Mesenchymal stem cell (in vitro differentiated cells and primary cell): ENCODE measurements around the gene KIAA0232.

ENCODE experiments used
- DNase-seq: peaks from one replicate; pipeline ENCODE4 v3.0.0-alpha.2; 2013
- H2AFZ ChIP-seq: one replicate; pipeline ENCODE4 v1.6.1; 2013; ENCODE audit warnings: low read depth, mild to moderate bottlenecking, control low read depth, inconsistent platforms, low read length, moderate library complexity
- H2AK5ac ChIP-seq: 2 replicates; pipeline ENCODE4 v1.6.1; 2013; ENCODE audit warnings: low read length, moderate library complexity, mild to moderate bottlenecking, inconsistent platforms; ENCODE audit not compliant: severe bottlenecking
- H2BK120ac ChIP-seq: one replicate; pipeline ENCODE4 v1.6.1; 2013; ENCODE audit warnings: low read depth, mild to moderate bottlenecking, inconsistent platforms, low read length, moderate library complexity
- H2BK12ac ChIP-seq, 2 experiments: one replicate each; pipeline ENCODE4 v1.6.1; 2013; ENCODE audit warnings: inconsistent platforms in 2 of 2, low read length in 2 of 2, mild to moderate bottlenecking in 2 of 2, moderate library complexity in 2 of 2, control low read depth in 1 of 2
- H2BK15ac ChIP-seq: one replicate; pipeline ENCODE4 v1.6.1; 2013; ENCODE audit warnings: mild to moderate bottlenecking, low read depth, inconsistent platforms; ENCODE audit not compliant: poor library complexity, severe bottlenecking
- H2BK5ac ChIP-seq: 2 replicates; pipeline ENCODE4 v1.6.1; 2013; ENCODE audit warnings: low read depth, mild to moderate bottlenecking, low read length, control low read depth, inconsistent platforms; ENCODE audit not compliant: poor library complexity, severe bottlenecking
- H3K14ac ChIP-seq, 2 experiments: one replicate each; pipeline ENCODE4 v1.6.1; 2013; ENCODE audit warnings: inconsistent platforms in 2 of 2, low read length in 2 of 2, control low read depth in 1 of 2, mild to moderate bottlenecking in 1 of 2, moderate library complexity in 1 of 2
- H3K18ac ChIP-seq, 2 experiments: one replicate each; pipeline ENCODE4 v1.6.1; 2013; ENCODE audit warnings: inconsistent platforms in 2 of 2, low read length in 2 of 2, control low read depth in 1 of 2, low read depth in 1 of 2, mild to moderate bottlenecking in 1 of 2
- H3K23ac ChIP-seq, 2 experiments: one replicate each; pipeline ENCODE4 v1.6.1; 2013; ENCODE audit warnings: inconsistent platforms in 2 of 2, low read length in 2 of 2, mild to moderate bottlenecking in 2 of 2, moderate library complexity in 2 of 2, control low read depth in 1 of 2
- H3K27ac ChIP-seq: 2 replicates; pipeline ENCODE4 v1.5.1; 2013; ENCODE audit warnings: mild to moderate bottlenecking, moderate library complexity, low read length, control low read depth, inconsistent platforms; ENCODE audit not compliant: poor library complexity, severe bottlenecking
- H3K27me3 ChIP-seq, 2 experiments: 2 replicates each; pipeline versions ENCODE4 v1.6.1 to v1.7.0; 2013; ENCODE audit warnings: low read length in 2 of 2, mild to moderate bottlenecking in 2 of 2, moderate library complexity in 2 of 2, control low read depth in 1 of 2, inconsistent platforms in 1 of 2; ENCODE audit not compliant: control insufficient read depth in 1 of 2, insufficient read depth in 1 of 2
- H3K36me3 ChIP-seq, 2 experiments: 2 replicates each; pipeline versions ENCODE4 v1.6.1 to v1.7.0; 2013; ENCODE audit warnings: low read length in 2 of 2, control low read depth in 1 of 2, inconsistent platforms in 1 of 2, low read depth in 1 of 2, mild to moderate bottlenecking in 1 of 2; ENCODE audit not compliant: insufficient read depth in 2 of 2, control insufficient read depth in 1 of 2
- H3K4ac ChIP-seq, 2 experiments: one replicate each; pipeline ENCODE4 v1.6.1; 2013; ENCODE audit warnings: inconsistent platforms in 2 of 2, low read length in 2 of 2, mild to moderate bottlenecking in 2 of 2, moderate library complexity in 2 of 2, control low read depth in 1 of 2, low read depth in 1 of 2
- H3K4me1 ChIP-seq: 2 replicates; pipeline ENCODE4 v1.6.1; 2013; ENCODE audit warnings: low read depth, low read length, control low read depth; ENCODE audit not compliant: control insufficient read depth, insufficient read depth
- H3K4me2 ChIP-seq: 2 replicates; pipeline ENCODE4 v1.6.1; 2013; ENCODE audit warnings: low read length, mild to moderate bottlenecking, inconsistent platforms; ENCODE audit not compliant: poor library complexity, severe bottlenecking
- H3K4me3 ChIP-seq, 2 experiments: 2 replicates each; pipeline versions ENCODE4 v1.5.1 to v1.7.0; 2013; ENCODE audit warnings: low read length in 2 of 2, mild to moderate bottlenecking in 2 of 2, control low read depth in 1 of 2, low read depth in 1 of 2; ENCODE audit not compliant: insufficient read depth in 1 of 2
- H3K79me1 ChIP-seq: replicated peaks from 2 replicates; pipeline ENCODE4 v1.6.1; 2013; ENCODE audit warnings: mild to moderate bottlenecking, control low read depth, low read length, inconsistent platforms; ENCODE audit not compliant: poor library complexity, severe bottlenecking
- H3K9ac ChIP-seq: 2 replicates; pipeline ENCODE4 v1.7.0; 2013; ENCODE audit warnings: mild to moderate bottlenecking, low read length, moderate library complexity
- H3K9me3 ChIP-seq: 2 replicates; pipeline ENCODE4 v1.7.0; 2013; ENCODE audit warnings: mild to moderate bottlenecking, low read length; ENCODE audit not compliant: control insufficient read depth
- H4K8ac ChIP-seq: one replicate; pipeline ENCODE4 v1.6.1; 2013; ENCODE audit warnings: inconsistent platforms, mild to moderate bottlenecking, low read length, moderate library complexity
- H4K91ac ChIP-seq: one replicate; pipeline ENCODE4 v1.6.1; 2013; ENCODE audit warnings: mild to moderate bottlenecking, low read length, inconsistent platforms
- WGBS: methylation state at CpG from one replicate; pipeline ENCODE4 v1.1.7; 2013; ENCODE audit warnings: mixed read lengths; 5-methylcytosine and 5-hydroxymethylcytosine counted together

Gene KIAA0232

GRCh38 chr4:6880691-6881090 lies 98.2 kb downstream of the KIAA0232 start:
- DNase-seq: no peak

GRCh38 chr4:6881908-6882307 lies 99.4 kb downstream of the KIAA0232 start:
- no peak overlapping the region for H3K23ac ChIP-seq
- H3K4me2 ChIP-seq: no peak overlapping the region
- H3K4me3 ChIP-seq: no peak overlapping the region
- WGBS: 95% methylated on average over 16 of the region's 16 CpGs
- H3K27ac ChIP-seq: no peak overlapping the region
- H3K9me3 ChIP-seq: no peaks in the 10 kb centered on the region
- no peak for DNase-seq
- H4K8ac ChIP-seq: peak overlapping the region; percentile 5
- H2BK120ac ChIP-seq: no peak overlapping the region
- H3K18ac ChIP-seq: no peak overlapping the region
- H3K36me3 ChIP-seq: peaks cover 42 to 71% of the 10 kb centered on the region in 2 experiments
- no peak overlapping the region for H2BK15ac ChIP-seq
- H4K91ac ChIP-seq: no peak overlapping the region
- no peak overlapping the region for H3K14ac ChIP-seq
- no peak overlapping the region for H3K4ac ChIP-seq
- no peak overlapping the region for H3K9ac ChIP-seq
- H3K79me1 ChIP-seq: peaks cover 23% of the 10 kb centered on the region
- H2BK5ac ChIP-seq: no peak overlapping the region
- no peak overlapping the region for H2AFZ ChIP-seq
- peaks cover 22% of the 10 kb centered on the region for H3K4me1 ChIP-seq
- no peak overlapping the region for H2BK12ac ChIP-seq
- H2AK5ac ChIP-seq: no peak overlapping the region
- H3K27me3 ChIP-seq: no peaks in the 10 kb centered on the region

More at GRCh38 chr4:6880691-6881090, 98.2 kb downstream of the KIAA0232 start:
- Histone ChIP-seq H3K4me3 (no peak overlapping the region), H3K4ac (no peak overlapping the region), H4K8ac (no peak overlapping the region), H3K4me1 (peaks cover 11% of the 10 kb centered on the region), H2BK12ac (no peak overlapping the region), H3K27me3 (no peaks in the 10 kb centered on the region), H2AK5ac (no peak overlapping the region), H3K36me3 (peaks cover 47 to 82% of the 10 kb centered on the region in 2 experiments), H3K9me3 (no peaks in the 10 kb centered on the region), H3K14ac (no peak overlapping the region), H2BK15ac (no peak overlapping the region), H2BK5ac (no peak overlapping the region), H2AFZ (no peak overlapping the region), H3K18ac (no peak overlapping the region), H3K23ac (no peak overlapping the region), H3K79me1 (peaks cover 27% of the 10 kb centered on the region), H4K91ac (no peak overlapping the region), H2BK120ac (no peak overlapping the region), H3K27ac (no peak overlapping the region), H3K9ac (no peak overlapping the region), H3K4me2 (no peak overlapping the region)
- WGBS: 100% methylated on average over 6 of the region's 7 CpGs

- no peaks in the 10 kb centered on the region for H3K27me3 ChIP-seq
Measured at GRCh38 chr4:6884341-6884870, 101.9 kb downstream of the KIAA0232 start.

GRCh38 chr4:6885953-6886557 lies 103.5 kb downstream of the KIAA0232 start:
- no peak overlapping the region for H2BK5ac ChIP-seq
- H3K27ac ChIP-seq: peak overlapping the region; percentile 33
- H3K4me2 ChIP-seq: peak overlapping the region; percentile 1
- no peaks in the 10 kb centered on the region for H3K9me3 ChIP-seq
- peak overlapping the region; percentile 84 for H3K9ac ChIP-seq
- DNase-seq: peak; percentile 85
- H2BK12ac ChIP-seq: peak overlapping the region; percentile 45 to 89
- peak overlapping the region; percentile 12 for H2BK15ac ChIP-seq
- peak overlapping the region; percentile 3 for H4K8ac ChIP-seq
- WGBS: 43% methylated on average over 15 of the region's 15 CpGs
- no peak overlapping the region for H3K14ac ChIP-seq
- peak overlapping the region; percentile 12 to 68 for H3K4ac ChIP-seq
- no peaks in the 10 kb centered on the region for H3K27me3 ChIP-seq
- H3K36me3 ChIP-seq: peaks cover 34 to 35% of the 10 kb centered on the region in 2 experiments
- no peak overlapping the region for H2AK5ac ChIP-seq
- peak overlapping the region; percentile 88 for H4K91ac ChIP-seq
- peak overlapping the region; percentile 75 to 79 for H3K18ac ChIP-seq
- peaks cover 30% of the 10 kb centered on the region for H3K4me1 ChIP-seq
- H2BK120ac ChIP-seq: peak overlapping the region; percentile 37
- H3K4me3 ChIP-seq: peak overlapping the region in 1 of 2 experiments; percentile 40
- peaks cover 15% of the 10 kb centered on the region for H3K79me1 ChIP-seq
- H2AFZ ChIP-seq: no peak overlapping the region
- H3K23ac ChIP-seq: no peak overlapping the region

More at GRCh38 chr4:6884341-6884870, 101.9 kb downstream of the KIAA0232 start:
- Histone ChIP-seq H2BK5ac (no peak overlapping the region), H3K4me3 (no peak overlapping the region), H3K23ac (no peak overlapping the region), H3K79me1 (peaks cover 16% of the 10 kb centered on the region), H4K8ac (no peak overlapping the region), H2BK15ac (peak overlapping the region; percentile 52), H2BK120ac (no peak overlapping the region), H3K27ac (no peak overlapping the region), H2AK5ac (no peak overlapping the region), H3K9ac (no peak overlapping the region), H3K9me3 (no peaks in the 10 kb centered on the region), H4K91ac (no peak overlapping the region), H3K4me2 (no peak overlapping the region), H3K18ac (peak overlapping the region in 1 of 2 experiments; percentile 28), H3K14ac (no peak overlapping the region), H3K4ac (peak overlapping the region in 1 of 2 experiments; percentile 5), H3K36me3 (peaks cover 39 to 47% of the 10 kb centered on the region in 2 experiments), H2BK12ac (peak overlapping the region in 1 of 2 experiments; percentile 51), H3K4me1 (peaks cover 30% of the 10 kb centered on the region), H2AFZ (no peak overlapping the region)
- WGBS: 82% methylated on average over 3 of the region's 3 CpGs
- peak; percentile 52 for DNase-seq
